ENCODE results near the gene AGAP3.

Gene AGAP3

DNA sequence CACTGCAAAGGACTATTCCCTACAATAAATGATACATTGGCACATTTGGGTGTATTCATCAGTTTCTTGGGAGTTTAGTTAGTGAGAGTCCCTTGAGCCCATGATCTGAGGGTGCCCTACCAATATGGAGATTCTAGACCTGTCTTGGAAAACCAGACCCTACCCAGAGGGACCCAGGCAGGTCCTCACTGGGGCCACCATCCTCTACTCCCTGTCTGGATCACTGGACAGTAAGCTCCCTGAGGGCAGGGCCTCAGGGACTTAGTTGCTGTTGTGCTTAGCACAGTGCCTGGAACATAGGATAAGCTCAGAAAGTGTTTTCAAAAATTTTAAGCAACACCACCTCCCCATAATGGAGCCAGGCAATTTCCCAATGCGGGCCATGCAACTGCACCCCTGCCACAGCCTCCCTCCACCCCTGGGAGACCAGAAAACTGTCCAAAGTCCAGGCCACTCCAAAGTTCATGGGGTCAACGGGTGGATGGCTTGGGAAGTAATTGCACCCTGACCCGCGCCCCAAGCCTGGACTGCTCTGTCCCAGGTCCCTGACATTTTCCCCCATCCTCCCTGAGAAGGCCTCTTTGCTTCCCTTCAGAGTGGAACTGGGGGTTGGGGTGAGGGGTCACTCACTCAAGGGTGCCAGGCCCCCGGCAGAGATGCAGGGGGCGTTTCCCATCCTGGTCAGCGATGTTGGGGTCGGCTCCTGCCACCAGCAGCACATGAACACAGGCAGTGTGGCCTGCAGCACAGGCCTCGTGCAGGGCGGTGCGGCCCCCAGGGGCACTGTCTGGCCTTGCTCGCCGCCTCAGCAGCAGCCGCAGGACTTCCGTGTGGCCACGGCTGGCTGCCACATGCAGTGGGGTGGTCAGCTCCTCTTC lies 99.7 kb downstream of the AGAP3 start:
- no peak for DNase-seq (ENCODE audit: low read depth, low spot score)

DNA sequence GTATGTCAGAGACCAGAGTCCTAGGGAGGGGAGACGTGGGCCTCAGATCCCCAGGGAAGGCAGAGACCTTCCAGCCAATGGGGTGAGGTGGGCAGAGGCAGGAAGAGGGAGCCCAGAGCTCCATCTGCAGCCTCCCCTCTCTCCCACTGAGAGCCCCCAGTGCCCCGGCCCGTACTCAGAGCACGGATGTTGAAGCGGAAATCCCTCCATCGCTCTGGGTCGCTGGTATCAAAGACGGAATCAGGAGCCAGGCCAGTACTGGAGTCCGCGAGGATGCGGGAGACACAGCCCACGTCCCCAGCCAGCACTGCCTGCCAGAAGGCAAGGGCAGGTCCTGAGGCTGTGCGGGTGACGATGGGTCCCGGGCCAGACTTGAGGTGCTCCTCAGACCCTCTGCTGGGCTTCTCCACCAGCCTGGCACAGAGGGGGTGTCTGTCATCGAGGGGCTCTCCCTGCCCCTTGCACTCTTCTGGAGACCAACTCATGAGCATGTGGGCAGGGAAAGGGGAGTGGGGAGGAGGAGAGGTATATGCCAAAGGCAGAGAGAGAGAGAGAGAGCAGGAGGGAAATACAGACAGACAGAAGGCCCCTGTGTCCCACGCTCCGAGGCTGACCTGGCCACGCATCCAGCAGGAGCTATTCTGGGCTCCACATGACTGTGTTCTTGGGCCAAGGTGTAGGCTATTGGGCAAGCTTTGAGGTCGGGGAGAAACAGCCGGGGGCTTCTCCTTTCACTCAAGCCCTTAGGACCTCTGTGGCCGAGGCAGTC lies 100.5 kb downstream of the AGAP3 start, which contains the start of gene ASB10:
Gene ASB10 (minus strand): TSS at position 611 of the 769 bp plus-strand sequence. CDS start 120 bp downstream, at position 491.
- no peak for DNase-seq (ENCODE audit: low read depth, low spot score)

DNA sequence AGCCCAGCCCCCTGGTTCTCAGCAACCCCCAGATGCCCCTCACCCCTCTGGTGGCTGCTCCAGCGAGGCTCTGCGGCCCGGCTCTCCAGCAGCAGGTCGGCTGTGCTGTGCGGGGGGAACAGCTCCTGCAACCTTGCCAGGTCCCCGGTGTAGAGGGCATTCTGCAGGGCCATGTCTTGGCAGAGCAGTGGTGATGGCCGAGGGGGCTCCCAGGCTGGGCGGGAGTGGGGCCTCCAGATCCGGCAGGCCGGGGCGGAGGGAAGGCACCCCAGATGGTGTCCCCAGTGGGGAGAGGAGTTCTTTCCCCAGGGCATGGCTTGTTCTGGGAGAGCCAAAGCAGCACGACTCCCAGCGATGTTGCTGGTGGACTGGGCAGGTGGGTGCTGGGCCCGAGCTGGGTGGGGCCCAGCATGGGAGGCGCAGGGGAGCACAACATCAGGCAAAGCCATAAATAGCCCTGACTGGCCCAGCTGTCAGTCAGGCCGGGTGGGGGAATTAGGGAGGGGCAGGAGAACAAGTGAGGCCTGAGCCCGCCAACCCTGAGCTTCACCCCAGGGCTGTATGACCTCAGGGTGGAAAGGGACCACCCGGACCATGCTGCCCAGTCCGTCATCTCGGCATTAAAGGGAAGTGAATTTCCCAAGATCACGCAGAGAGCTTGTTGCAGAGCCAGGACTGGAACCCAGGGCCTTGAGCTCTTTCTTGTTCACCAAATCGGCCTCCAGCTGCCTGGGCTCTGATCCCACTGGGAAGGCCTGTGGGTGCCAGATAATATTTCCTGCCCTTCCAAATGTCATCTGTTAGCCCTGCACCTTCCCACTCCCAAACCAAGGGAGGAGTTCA lies 101.4 kb downstream of the AGAP3 start:
- no peak for DNase-seq (ENCODE audit: low read depth, low spot score)

DNA sequence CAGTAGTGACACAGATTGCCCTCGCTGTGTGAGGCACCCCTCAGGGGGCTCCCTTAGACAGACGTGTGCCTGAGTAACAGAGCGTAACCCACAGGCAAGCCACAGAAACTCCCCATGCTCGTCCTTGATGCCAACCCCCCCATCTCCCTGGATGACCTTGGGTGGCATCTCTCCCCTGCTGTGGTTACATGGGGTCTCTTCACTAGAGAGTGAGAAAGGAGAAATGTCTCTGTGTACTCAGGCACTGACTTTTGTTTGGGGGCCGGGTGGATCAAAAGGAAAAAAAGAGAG lies 101.9 kb downstream of the AGAP3 start:
- DNase-seq (ENCODE audit: low read depth, low spot score) = no peak

DNA sequence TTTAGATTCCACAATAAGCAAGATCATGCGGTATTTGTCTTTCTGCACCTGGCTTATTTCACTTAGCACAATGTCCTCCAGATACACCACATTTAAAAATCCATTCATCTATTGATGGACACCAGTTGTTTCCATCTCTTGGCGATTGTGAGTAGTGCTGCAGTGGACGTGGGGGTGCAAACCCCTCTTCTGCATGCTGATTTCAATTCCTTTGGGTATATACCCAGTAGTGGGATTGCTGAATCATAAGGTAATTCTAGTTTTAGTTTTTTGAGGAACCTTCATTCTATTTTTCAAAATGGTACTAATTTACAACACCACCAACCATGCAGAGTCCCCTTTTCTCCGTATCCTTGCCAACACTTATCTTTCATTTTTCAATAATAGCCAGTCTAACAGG lies 102.8 kb downstream of the AGAP3 start:
- DNase-seq (ENCODE audit: low read depth, low spot score) = no peak

DNA sequence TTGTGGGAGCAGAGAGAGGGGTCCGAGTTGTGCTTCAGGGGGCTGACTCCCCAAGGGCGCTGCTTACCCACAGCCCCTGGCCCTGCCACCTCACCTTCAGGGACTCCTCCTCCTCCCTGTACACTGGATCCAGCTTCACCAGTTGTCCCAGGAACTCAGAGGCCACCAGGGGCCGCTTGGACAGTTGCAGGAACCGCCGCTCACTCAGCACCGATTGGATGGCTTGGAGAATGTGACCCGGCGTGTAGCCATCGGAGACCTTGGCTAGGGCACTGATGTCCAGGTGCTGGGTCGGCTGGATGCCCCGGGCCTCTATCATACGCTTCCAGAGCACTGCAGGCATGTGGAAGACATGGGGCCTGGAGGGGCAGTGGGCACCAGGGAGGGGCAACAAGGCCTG lies 105.3 kb downstream of the AGAP3 start:
- DNase-seq (ENCODE audit: low read depth, low spot score) = no peak

DNA sequence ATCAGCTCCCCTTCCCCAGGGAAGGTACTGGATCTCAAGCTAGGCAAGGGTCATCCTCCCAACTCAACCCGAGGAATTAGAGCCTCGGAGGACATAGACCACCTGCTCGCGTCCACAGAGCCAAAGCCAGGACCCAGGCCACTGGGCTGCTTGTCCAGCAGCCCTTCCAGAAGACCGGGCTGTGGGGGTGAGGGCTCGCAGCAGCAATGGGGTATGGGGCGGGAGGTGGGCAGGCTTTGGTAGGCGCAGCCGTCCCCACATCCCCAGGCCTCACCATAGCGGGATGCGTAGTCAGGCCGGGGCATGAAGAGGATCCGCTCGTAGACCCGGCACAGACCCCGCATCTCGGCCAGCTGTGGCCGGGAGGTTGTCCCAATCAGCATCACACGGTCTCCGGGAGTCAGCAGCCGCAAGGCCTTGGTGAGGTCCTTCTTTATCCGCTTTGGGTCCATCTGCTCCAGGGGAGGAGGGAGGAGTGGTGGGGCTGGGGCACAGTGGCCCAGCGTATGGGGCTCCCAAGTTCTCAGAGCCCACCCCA lies 105.8 kb downstream of the AGAP3 start:
- DNase-seq (ENCODE audit: low read depth, low spot score) = no peak

DNA sequence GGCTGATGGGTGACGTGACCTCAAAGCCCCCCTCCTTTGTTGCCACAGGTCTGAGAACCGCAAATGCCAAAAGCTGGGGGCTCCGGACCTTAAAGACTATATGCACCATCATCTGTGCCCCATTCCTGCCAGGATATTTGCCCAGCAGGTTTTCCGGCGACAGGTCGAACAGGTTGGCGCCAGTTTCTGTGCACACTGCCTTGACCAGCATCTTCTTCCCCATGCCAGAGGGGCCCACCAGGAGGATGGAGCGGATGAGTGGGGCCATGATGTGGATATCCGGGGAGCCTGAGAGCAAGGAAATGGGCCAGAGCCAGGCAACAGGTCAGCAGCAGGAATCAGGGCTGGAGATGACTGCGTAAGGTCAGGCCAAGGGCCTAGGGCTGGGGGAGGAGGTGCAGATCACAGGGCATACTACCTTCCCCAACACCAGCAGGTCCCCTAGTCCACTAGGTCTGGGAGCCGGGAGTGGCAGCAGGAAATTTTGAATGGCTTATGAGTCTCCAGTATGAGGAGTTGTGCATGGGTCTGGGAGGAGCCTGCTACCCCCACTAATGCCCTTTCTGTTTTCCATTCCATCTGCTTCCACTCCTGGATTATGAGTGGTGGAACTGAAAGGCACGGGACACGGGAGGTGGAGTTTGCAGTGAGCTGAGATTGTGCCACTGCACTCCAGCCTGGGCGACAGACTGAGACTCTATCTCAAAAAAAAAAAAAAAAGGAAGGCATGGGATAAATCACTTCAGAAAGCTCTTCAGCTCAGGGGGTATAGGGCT lies 107.1 kb downstream of the AGAP3 start:
- no peak for DNase-seq (ENCODE audit: low read depth, low spot score)
